MM.1S (cell line): ENCODE data around the gene DOCK4.

Experiments used
- DNase-seq: peaks from one replicate; pipeline ENCODE4 v3.0.0-alpha.2; 2015
- H2AFZ ChIP-seq: fragments of 300-600 bp; sonication (generic); 2 replicates; pipeline ENCODE4 v1.6.0; 2016; ENCODE audit warnings: antibody characterized with exemption, low read length
- H3F3A ChIP-seq: fragments of 300-600 bp; sonication (generic); 2 replicates; pipeline ENCODE4 v1.6.1; 2016; ENCODE audit warnings: mild to moderate bottlenecking, antibody characterized with exemption, low read length, moderate library complexity, mixed read lengths; ENCODE audit not compliant: insufficient read depth
- H3K27ac ChIP-seq: fragments of 300-600 bp; sonication (generic); 2 replicates; pipeline ENCODE4 v1.5.1; 2016; ENCODE audit warnings: mild to moderate bottlenecking, low read length
- H3K27me3 ChIP-seq: fragments of 300-600 bp; sonication (generic); replicated peaks from 2 replicates; pipeline ENCODE4 v1.6.0; 2016; ENCODE audit warnings: low read length; ENCODE audit not compliant: insufficient read depth
- H3K36me3 ChIP-seq: fragments of 300-600 bp; sonication (generic); replicated peaks from 2 replicates; pipeline ENCODE4 v1.6.1; 2016; ENCODE audit warnings: mild to moderate bottlenecking, low read length, mixed read lengths; ENCODE audit not compliant: insufficient read depth
- H3K4me1 ChIP-seq: fragments of 300-600 bp; sonication (generic); 2 replicates; pipeline ENCODE4 v1.6.1; 2016; ENCODE audit warnings: low read length, mixed read lengths
- H3K4me2 ChIP-seq: fragments of 300-600 bp; sonication (generic); 2 replicates; pipeline ENCODE4 v1.6.0; 2016; ENCODE audit warnings: low read depth, low read length
- H3K4me3 ChIP-seq: fragments of 300-600 bp; sonication (generic); 2 replicates; pipeline ENCODE4 v1.5.1; 2016; ENCODE audit warnings: low read length, mixed read lengths
- H3K79me2 ChIP-seq: fragments of 300-600 bp; sonication (generic); 2 replicates; pipeline ENCODE4 v1.6.1; 2016; ENCODE audit warnings: mixed run types, low read length, mixed read lengths
- H3K9ac ChIP-seq: fragments of 300-600 bp; sonication (generic); 2 replicates; pipeline ENCODE4 v1.6.1; 2016; ENCODE audit warnings: low read length, mixed read lengths
- H3K9me2 ChIP-seq: fragments of 300-600 bp; sonication (generic); replicated peaks from 2 replicates; pipeline ENCODE4 v1.6.1; 2016; ENCODE audit warnings: mild to moderate bottlenecking, low read length, mixed read lengths; ENCODE audit not compliant: insufficient read depth
- H3K9me3 ChIP-seq: fragments of 300-600 bp; sonication (generic); replicated peaks from 2 replicates; pipeline ENCODE4 v1.6.1; 2016; ENCODE audit warnings: mild to moderate bottlenecking, low read length, mixed read lengths; ENCODE audit not compliant: insufficient read depth
- H4K20me1 ChIP-seq: fragments of 300-600 bp; sonication (generic); 2 replicates; pipeline ENCODE4 v1.6.1; 2016; ENCODE audit warnings: mild to moderate bottlenecking, low read length, moderate library complexity, mixed read lengths; ENCODE audit not compliant: insufficient read depth
- CTCF ChIP-seq: fragments of 300-600 bp; sonication (generic); IDR thresholded peaks from 2 replicates; pipeline ENCODE4 v1.5.1; 2016; ENCODE audit warnings: antibody characterized with exemption, low read length, mixed read lengths
- EZH2 ChIP-seq: fragments of 300-600 bp; sonication (generic); optimal IDR thresholded peaks from 2 replicates; pipeline ENCODE3; 2017; ENCODE audit warnings: low read depth, mild to moderate bottlenecking, antibody characterized with exemption, low read length, mixed read lengths
- EZH2phosphoT487 ChIP-seq: fragments of 300-600 bp; sonication (generic); IDR thresholded peaks from 2 replicates; pipeline ENCODE4 v1.6.1; 2018; ENCODE audit warnings: antibody characterized with exemption, low read length

DOCK4 gene

GRCh38 chr7:111771638-111772037, 434.6 kb downstream of the DOCK4 start:
- Histone ChIP-seq H3K36me3 (no peaks in the 10 kb centered on the region), H3F3A (peaks cover 4% of the 10 kb centered on the region), H3K27ac (no peak overlapping the region)

GRCh38 chr7:111770116-111770515, 436.1 kb downstream of the DOCK4 start:
- no peak overlapping the region for H3K9ac ChIP-seq
- no peaks in the 10 kb centered on the region for H3K36me3 ChIP-seq
- no peaks in the 10 kb centered on the region for H4K20me1 ChIP-seq
- no peak overlapping the region for H3K4me2 ChIP-seq
- DNase-seq = no peak
- peaks cover 19% of the 10 kb centered on the region for H3F3A ChIP-seq
- no peak overlapping the region for H3K27ac ChIP-seq
- H2AFZ ChIP-seq = no peak overlapping the region
- no peak overlapping the region for H3K4me3 ChIP-seq
- peaks cover 16% of the 10 kb centered on the region for H3K4me1 ChIP-seq
- H3K9me3 ChIP-seq = no peaks in the 10 kb centered on the region
- TF ChIP-seq EZH2phosphoT487 (no peak), EZH2 (no peak)
- no peaks in the 10 kb centered on the region for H3K27me3 ChIP-seq
- H3K9me2 ChIP-seq = no peaks in the 10 kb centered on the region
- no peaks in the 10 kb centered on the region for H3K79me2 ChIP-seq

More at GRCh38 chr7:111771638-111772037, 434.6 kb downstream of the DOCK4 start:
- no peak overlapping the region for H2AFZ ChIP-seq
- no peaks in the 10 kb centered on the region; the same call in 1 of the 2 replicates for H3K9me3 ChIP-seq
- no peak overlapping the region for H3K4me3 ChIP-seq
- no peak for DNase-seq
- H3K9ac ChIP-seq = no peak overlapping the region
- no peaks in the 10 kb centered on the region for H3K79me2 ChIP-seq
- no peaks in the 10 kb centered on the region for H3K27me3 ChIP-seq
- TF ChIP-seq CTCF (no peak), EZH2phosphoT487 (no peak), EZH2 (no peak)
- no peak overlapping the region for H3K4me2 ChIP-seq
- H4K20me1 ChIP-seq = no peaks in the 10 kb centered on the region
- H3K9me2 ChIP-seq = no peaks in the 10 kb centered on the region
- H3K4me1 ChIP-seq = peaks cover 4% of the 10 kb centered on the region

GRCh38 chr7:111765751-111766643, 440.2 kb downstream of the DOCK4 start:
- no peaks in the 10 kb centered on the region; the same call in 1 of the 2 replicates for H3K36me3 ChIP-seq
- H2AFZ ChIP-seq = peak overlapping the region; percentile 41
- H3K9me2 ChIP-seq = no peaks in the 10 kb centered on the region
- peak overlapping the region; percentile 27 for H3K4me3 ChIP-seq
- no peaks in the 10 kb centered on the region for H3K9me3 ChIP-seq
- TF ChIP-seq EZH2phosphoT487 (no peak), CTCF (no peak), EZH2 (no peak)
- no peaks in the 10 kb centered on the region for H3K27me3 ChIP-seq
- no peaks in the 10 kb centered on the region for H3K79me2 ChIP-seq
- no peaks in the 10 kb centered on the region for H4K20me1 ChIP-seq
- peak overlapping the region; percentile 28 for H3K9ac ChIP-seq
- H3K4me1 ChIP-seq = peaks cover 30% of the 10 kb centered on the region
- peak overlapping the region; percentile 77 for H3K27ac ChIP-seq
- H3K4me2 ChIP-seq = peak overlapping the region; percentile 64
- peaks cover 21% of the 10 kb centered on the region for H3F3A ChIP-seq
- peak; percentile 90 for DNase-seq
